Activated T-cell treated with anti-CD3 and anti-CD28 coated beads, Interleukin-2, amount 50 U/mL, for 4 hours (primary cell): ENCODE results near the gene TSTD1. TPM values are rescaled to one million over a fixed set of nuclear protein-coding genes. Genes with fewer than 3 reads are reported as not detected.

ENCODE experiments used
- ATAC-seq, 2 donors: fragments of 200-7000 bp; cut with Tn5 transposase; one replicate each; pipeline ENCODE4 v1.10.0; 2021
- DNase-seq: peaks from one replicate; pipeline ENCODE4 v3.0.0-alpha.2; 2020
- H3K27me3 Mint-ChIP-seq: one replicate; pipeline ENCODE4 v1.8.0; 2021; ENCODE audit warnings: low read depth, mixed read lengths
- H3K36me3 Mint-ChIP-seq: one replicate; pipeline ENCODE4 v1.8.0; 2022; ENCODE audit warnings: mixed read lengths; ENCODE audit not compliant: insufficient read depth
- H3K4me1 Mint-ChIP-seq: one replicate; pipeline ENCODE4 v1.8.0; 2021; ENCODE audit warnings: low read depth, mixed read lengths
- H3K4me3 Mint-ChIP-seq: one replicate; pipeline ENCODE4 v1.8.0; 2021; ENCODE audit warnings: mild to moderate bottlenecking, moderate library complexity, mixed read lengths
- H3K9me3 Mint-ChIP-seq: one replicate; pipeline ENCODE4 v1.8.0; 2021; ENCODE audit warnings: mixed read lengths
- total RNA-seq, 3 donors: library from RNA; stranded (reverse); gene quantifications; one replicate each; pipeline ENCODE4 v1.2.1, GENCODE V29; 2021

Gene TSTD1
- total RNA-seq, 3 donors from 2014 or later: 20.3 to 67.2 (median 25.6) TPM

DNA sequence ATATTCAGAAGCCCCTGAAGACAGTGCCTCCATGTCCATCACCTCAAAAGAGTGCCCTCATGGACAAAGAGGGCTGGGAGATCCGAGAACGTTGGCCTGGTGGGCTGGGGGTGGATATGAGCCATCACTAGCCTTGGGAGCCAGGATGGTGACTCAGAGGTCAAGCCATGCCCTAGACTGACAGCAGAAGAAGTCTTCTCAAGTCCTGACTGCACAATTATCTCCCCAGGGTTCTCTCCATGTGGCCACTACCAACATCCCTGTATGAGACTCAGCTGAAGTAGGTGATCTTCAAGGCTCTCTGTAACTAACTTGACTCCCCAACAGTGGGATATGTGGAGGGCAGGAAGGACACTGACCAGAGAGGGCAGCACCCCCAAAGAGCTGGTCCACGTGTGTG is 14.1 kb upstream of the TSTD1 start:
- Mint-ChIP-seq H3K36me3 (peaks cover 43% of the 10 kb centered on the region), H3K27me3 (no peaks in the 10 kb centered on the region), H3K9me3 (no peaks in the 10 kb centered on the region), H3K4me3 (no peak overlapping the region), H3K4me1 (peaks cover 18% of the 10 kb centered on the region)
- no peak for DNase-seq
- no peak for ATAC-seq

DNA sequence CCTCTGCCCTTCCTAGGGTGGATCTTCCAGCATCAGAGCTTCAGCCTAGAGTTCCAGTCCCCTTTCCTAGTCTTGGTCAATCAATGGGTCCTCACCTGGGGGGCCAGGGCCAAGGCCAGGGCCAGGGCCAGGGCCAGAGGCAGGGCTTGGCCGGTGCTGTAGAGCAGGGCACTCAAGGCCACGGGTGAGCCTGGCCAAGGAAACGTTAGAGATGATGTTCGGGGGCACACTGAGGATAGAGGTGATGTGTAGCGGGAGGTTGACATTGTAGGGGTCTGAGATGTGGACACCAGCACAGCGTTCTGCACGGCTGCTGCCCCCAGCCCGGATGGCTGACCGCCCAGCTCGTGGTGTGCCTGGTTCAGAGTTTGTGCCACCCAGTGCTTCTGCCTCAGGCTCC is 12.5 kb upstream of the TSTD1 start:
- Mint-ChIP-seq H3K4me3 (no peak overlapping the region), H3K27me3 (no peaks in the 10 kb centered on the region), H3K4me1 (peaks cover 20% of the 10 kb centered on the region), H3K9me3 (no peaks in the 10 kb centered on the region), H3K36me3 (peaks cover 44% of the 10 kb centered on the region)
- no peak for DNase-seq
- no peak for ATAC-seq

DNA sequence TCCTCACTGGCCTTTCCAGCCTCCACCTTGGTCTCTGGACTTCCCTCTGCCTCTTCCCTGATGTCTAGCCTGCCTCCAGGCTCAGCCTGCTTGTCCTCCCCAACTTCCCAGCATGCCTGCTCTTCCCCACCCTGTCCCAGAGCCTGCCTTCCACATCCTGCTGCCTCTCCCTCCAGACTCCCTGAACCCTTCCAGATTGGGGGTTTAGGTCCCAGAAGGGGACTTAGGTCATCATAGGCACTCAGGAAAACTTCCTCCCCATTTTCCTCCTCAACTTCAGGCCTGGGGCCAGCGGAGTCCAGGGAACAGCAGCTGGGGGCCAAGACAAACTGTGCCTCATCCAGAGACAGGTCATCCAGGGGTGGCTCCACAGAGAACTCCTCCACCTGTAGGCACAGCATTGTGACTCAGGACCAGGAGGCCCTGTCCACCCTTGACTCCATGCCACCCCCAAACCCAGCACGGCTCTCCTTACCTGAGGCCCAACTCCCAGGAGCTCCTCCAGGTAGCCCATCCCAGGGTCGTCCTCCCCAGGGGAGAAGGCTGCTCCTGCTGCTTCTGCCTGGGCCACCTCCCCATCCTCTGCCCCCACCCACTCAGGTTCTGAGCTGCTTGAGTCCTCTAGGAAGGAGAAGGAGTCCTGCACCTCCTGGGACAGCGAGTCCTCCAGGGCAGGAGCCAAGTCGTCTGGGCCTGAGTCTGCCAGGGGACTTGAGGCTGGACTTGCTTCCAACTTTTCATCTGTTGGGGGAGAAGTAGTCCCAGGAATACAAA is 10.4 kb upstream of the TSTD1 start:
- Mint-ChIP-seq H3K4me3 (no peak overlapping the region), H3K36me3 (peaks cover 41% of the 10 kb centered on the region), H3K4me1 (peaks cover 25% of the 10 kb centered on the region), H3K27me3 (no peaks in the 10 kb centered on the region), H3K9me3 (no peaks in the 10 kb centered on the region)
- no peak for ATAC-seq
- no peak for DNase-seq

DNA sequence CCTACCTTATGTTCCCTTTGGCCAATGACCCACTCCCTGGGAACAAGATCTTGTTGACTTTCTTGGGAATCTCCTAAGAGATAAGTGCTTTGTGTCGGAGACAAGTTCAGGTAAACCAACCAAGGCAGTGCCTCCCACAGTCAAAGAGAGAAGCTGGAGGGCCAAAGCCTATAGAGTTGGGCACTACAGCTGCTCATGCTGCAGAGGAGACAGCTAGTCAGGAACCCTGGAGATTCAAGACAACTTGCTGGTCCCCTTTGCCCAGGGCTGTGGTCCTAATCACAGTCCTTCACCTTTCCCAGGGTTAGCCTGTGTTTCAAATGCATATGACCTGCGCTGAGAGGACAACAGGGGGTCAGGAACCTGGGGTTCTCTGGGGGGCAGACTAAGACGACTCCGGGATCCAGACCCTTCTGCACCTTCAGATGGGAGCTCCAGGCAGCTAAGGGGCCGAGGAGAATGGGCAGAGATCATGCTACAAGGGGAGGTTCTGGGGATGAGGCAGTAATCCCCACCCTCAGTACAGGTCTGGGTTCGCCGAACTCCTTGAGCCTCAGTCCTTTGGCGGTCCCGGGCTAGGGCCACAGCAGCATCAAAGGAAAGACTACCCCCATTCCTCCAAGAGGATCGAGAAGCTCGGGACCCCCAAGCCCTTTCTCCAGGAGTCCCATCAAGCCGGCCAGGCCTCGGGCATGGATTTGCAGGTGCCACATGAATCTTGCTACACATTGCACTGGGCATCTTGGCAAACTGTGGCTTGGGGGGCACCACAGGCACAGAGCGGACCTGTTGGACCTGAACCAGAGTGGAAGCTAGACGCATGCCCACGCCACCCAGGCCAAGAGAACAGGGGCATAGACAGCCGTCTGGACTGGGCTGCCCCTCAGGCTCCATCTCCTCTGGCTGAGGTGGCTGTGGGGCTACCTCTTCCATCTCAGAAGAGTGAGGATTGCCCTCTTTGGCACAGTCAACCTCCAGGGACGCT is 9.0 kb upstream of the TSTD1 start:
- peaks cover 33% of the 10 kb centered on the region for H3K4me1 Mint-ChIP-seq
- ATAC-seq (no peak), DNase-seq (no peak)
- H3K4me3 Mint-ChIP-seq: no peak overlapping the region
- H3K36me3 Mint-ChIP-seq: peaks cover 35% of the 10 kb centered on the region
- H3K9me3 Mint-ChIP-seq: no peaks in the 10 kb centered on the region
- no peaks in the 10 kb centered on the region for H3K27me3 Mint-ChIP-seq

DNA sequence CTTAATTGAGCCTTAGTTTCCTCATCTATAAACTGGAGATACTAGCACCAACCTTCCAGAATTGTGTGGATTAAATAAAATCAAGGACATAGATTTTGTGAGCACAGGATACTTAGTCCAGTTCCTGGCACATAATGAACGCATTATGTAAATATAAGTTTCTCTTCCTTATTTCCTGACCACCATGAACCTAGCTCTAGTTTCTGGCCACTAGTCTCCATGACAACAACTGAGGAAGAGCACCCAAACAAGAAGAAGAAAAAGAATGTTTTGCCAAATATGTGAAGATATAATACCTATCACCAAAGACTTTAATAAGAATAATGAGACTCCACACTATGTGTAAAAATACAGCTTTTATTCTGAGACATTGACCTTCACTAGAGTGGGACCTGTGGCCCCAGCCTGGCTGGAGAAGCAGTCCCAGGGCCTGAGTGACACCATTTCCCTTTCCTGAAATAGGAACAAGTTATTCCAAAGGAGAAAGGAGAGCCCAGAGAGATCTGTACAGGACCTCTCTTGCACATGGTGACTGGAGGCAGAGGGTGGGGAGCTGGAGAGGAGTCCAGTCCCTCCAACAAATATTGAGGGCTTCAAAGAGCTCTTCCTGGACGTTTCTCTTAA is 8.0 kb upstream of the TSTD1 start:
- H3K4me3 Mint-ChIP-seq: peak overlapping the region; percentile 95
- peaks cover 33% of the 10 kb centered on the region for H3K36me3 Mint-ChIP-seq
- no peak for ATAC-seq
- peaks cover 37% of the 10 kb centered on the region for H3K4me1 Mint-ChIP-seq
- no peaks in the 10 kb centered on the region for H3K27me3 Mint-ChIP-seq
- no peak for DNase-seq
- H3K9me3 Mint-ChIP-seq: no peaks in the 10 kb centered on the region

DNA sequence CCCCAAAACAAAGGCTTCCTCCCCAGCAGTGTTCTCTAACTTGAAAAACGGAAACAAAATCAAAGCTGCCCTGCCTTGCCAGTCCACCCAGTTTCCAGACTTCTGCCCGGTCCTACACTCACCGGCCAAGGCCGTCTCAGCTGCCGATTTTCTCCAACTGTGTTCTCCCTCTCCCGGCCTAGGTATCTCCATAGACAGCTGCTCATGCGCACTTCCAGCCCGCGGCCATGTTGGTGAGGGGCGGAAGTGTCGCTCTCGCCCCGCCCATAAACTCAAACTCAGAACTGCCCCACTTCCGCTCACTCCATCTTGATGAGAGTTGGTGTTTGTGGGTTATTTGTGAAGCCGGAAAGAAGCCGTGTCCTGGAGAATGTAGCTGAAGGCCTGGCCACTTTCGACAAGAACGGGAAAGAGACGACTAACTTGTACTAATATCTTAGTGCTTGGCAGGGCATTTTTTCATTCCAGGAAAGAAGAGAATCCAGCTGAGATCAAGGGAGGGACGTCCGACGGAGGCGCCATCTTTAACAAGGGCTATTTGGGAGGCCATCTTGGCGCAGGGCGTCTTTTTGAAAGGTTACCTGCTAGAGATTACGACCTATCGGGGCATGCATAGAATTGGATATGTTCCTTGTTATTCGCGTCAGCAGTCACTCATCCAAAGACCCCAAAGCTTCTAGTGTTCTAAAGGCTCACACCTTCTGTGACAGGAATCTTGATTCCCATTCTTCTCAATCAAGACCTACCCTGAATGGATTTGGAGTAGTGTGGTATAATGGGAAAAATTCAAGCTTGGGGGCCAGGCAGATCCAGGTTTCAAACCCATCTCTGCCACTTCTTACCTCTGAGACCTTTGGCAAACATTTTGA is 7.2 kb upstream of the TSTD1 start, which contains the start of gene USF1:
Gene USF1 (minus strand): TSS at position 242 of the 869 bp plus-strand sequence. CDS start 2,702 bp downstream, outside the sequence.
- peaks cover 43% of the 10 kb centered on the region for H3K4me1 Mint-ChIP-seq
- no peaks in the 10 kb centered on the region for H3K27me3 Mint-ChIP-seq
- H3K4me3 Mint-ChIP-seq: peak within 1 kb of the TSS; percentile 95
- ATAC-seq (peak; percentile 86 to 87), DNase-seq (peak; percentile 87)
- peaks cover 33% of the 10 kb centered on the region for H3K36me3 Mint-ChIP-seq
- no peaks in the 10 kb centered on the region for H3K9me3 Mint-ChIP-seq

DNA sequence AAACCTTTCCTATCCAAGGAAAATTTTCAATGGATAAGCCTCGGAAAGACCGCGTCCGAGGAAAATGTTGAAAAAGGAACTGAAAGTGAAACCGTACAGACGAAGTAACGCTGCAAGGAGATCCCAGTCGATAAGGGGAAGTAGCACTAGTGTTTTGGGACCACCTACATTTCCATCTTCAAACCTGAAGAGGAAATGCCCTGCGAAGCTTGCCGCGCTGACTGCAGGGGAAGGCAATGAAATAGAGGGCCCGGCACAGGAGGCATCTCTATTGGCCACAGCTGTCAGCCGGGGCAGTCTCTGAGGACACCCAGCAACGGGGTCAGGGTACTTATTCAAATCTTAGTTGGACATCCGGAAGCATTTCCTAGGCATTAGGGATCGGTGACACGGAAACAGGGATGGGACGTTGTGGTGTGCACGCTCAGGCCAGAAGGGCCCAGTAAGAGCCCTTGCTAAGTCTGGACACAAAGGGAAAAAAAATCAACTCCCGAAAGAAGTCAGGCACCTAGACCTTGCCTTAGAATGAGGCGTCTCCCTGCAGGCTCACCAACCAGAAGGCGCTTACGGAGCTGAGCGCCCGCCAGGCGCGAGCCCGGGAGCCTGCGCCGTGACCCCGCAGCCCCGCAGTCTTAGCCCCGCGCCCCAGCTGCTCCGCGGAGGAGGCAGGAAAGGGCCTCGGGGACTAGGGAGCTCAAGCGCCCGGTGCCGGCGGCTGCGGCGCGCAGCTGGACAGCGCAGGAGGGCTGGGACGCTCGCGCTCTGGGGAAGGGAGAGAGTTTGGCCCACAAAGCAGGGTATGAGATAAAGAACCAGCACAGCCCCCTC is 6.4 kb upstream of the TSTD1 start:
- DNase-seq (peak; percentile 31), ATAC-seq (peak; percentile 63 to 67)
- peaks cover 43% of the 10 kb centered on the region for H3K4me1 Mint-ChIP-seq
- peaks cover 38% of the 10 kb centered on the region for H3K36me3 Mint-ChIP-seq
- peak overlapping the region; percentile 95 for H3K4me3 Mint-ChIP-seq
- H3K27me3 Mint-ChIP-seq: no peaks in the 10 kb centered on the region
- H3K9me3 Mint-ChIP-seq: no peaks in the 10 kb centered on the region

DNA sequence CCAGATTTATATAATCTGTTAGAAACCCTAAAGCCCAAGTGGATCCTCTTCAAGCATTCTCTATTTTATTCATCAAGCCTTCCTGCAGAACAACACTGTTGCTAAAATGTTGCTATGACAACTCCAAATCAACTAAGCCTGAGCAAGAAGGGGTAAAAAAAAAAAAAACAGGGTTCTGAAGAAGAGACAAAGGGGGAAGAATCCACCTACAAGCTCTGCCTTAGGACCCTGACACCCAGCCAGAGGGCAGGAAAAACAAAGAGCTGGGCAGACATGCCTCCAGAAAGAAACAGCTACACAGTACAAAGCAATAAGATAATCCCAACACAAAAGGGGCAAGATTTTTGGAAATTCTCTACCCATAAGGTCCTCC is 5.8 kb upstream of the TSTD1 start:
- Mint-ChIP-seq H3K27me3 (no peaks in the 10 kb centered on the region), H3K4me1 (peaks cover 47% of the 10 kb centered on the region), H3K36me3 (peaks cover 39% of the 10 kb centered on the region), H3K9me3 (no peaks in the 10 kb centered on the region), H3K4me3 (peak overlapping the region; percentile 95)
- ATAC-seq: no peak
- no peak for DNase-seq

DNA sequence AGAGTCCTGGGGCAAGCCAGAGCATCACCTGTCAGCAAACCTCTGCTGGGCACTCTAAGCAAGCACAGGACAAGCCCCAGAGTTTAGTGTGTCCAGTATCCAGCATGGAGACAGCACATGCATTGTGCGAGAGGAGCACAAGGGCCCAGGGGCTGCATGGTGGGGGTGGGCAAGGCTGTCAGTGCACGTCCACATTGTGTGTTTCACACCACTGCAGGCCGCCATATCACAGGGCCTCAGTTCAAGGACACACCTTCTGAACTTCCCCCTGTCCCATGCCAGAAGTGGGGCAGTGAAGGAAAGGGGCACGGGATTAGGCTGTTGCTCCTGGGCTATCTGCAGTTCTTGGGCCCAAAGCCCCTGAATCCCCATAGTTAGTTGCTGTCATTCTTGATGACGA is 782 bp upstream of the TSTD1 start:
- Mint-ChIP-seq H3K36me3 (peaks cover 20% of the 10 kb centered on the region), H3K27me3 (no peaks in the 10 kb centered on the region), H3K4me1 (peaks cover 45% of the 10 kb centered on the region), H3K4me3 (peak overlapping the region; percentile 70), H3K9me3 (no peaks in the 10 kb centered on the region)
- no peak for ATAC-seq
- no peak for DNase-seq

DNA sequence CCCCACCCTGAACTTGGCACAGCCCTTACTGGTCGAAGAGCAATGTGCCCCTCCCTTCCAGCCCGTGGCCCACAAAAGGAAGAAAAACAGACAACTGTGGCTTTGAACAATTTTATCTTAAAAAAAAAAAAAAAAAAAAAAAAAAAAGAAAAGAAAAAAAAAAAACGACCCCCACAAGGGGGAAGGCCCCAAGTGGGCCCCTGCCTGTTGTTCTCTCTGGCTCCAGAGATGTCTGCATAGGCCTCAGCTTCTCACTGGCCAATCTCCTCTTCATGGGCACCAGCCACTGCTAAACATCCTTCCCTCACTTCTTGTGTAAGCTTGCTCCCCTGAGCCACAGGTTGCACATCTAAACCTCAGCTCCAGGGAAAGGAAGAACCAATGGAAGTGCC is 386 bp upstream of the TSTD1 start:
- ATAC-seq: no peak
- Mint-ChIP-seq H3K9me3 (no peaks in the 10 kb centered on the region), H3K27me3 (no peaks in the 10 kb centered on the region), H3K4me1 (peaks cover 41% of the 10 kb centered on the region), H3K4me3 (peak overlapping the region; percentile 93), H3K36me3 (peaks cover 20% of the 10 kb centered on the region)
- no peak for DNase-seq

DNA sequence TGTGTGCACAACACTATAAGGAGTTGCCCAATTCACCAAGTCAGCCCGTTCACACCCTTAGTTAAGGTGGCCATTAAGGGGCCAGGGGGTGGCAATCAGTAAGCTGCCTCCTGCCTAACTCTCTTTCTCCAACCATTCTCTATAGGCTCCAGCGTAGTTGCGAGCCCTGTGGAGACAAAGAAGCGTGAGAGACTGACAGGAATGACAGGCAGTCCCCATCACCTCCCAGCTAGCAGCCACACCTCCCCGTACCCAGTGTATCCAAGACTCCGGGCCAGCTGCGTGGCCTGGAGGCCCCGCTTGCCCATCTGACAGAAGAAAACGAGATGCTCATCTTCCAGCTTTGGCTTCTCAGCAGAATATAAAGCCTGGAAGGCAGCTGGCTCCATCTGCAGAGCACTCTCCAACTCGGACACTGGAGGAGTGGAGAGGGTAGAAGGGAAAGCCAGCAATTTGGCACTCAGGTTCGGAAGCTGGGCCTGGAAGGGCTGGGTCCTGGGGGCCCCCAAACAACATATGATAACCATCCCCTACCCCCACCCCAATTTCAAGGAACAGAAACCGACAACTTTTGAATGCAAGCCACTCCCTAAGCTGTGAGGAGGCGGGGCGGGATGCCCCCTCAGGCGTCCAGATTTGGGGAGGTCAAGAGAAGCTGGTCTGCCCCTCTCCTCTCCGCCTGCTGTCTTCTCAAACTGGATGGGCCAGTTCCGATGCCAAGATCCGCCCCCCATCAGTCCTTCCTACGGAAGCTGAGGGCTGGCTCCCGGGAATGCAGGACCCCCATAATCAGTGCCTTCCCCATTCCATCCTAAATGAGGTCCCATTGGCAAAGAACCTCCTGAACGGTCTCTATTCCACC is 872 bp downstream of the TSTD1 start:
- Mint-ChIP-seq H3K36me3 (peaks cover 20% of the 10 kb centered on the region), H3K27me3 (no peaks in the 10 kb centered on the region), H3K9me3 (no peaks in the 10 kb centered on the region), H3K4me3 (peak overlapping the region; percentile 93), H3K4me1 (peaks cover 40% of the 10 kb centered on the region)
- ATAC-seq (no peak), DNase-seq (no peak)

DNA sequence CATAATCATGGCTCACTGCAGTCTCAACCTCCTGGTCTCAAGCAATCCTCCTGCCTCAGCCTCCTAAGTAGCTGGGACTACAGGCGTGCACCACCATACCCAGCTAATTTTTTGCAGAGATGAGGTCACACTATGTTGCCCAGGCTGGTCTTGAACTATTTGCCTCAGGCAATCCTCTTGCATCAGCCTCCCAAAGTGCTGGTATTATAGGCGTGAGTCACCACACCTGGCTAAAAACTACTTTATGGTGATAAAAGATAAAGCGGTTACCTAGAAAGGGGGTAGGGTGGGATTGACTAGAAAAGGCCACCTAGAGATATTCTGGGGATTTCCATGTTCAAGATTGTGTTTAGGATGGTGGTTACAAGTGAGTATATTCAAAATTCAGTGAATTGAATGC is 5.0 kb downstream of the TSTD1 start:
- Mint-ChIP-seq H3K27me3 (no peaks in the 10 kb centered on the region), H3K36me3 (peaks cover 13% of the 10 kb centered on the region), H3K9me3 (no peaks in the 10 kb centered on the region), H3K4me3 (no peak overlapping the region), H3K4me1 (peaks cover 36% of the 10 kb centered on the region)
- ATAC-seq: peak in 1 of 2 donors; percentile 13
- no peak for DNase-seq
